ENCODE measurements around the gene UBALD2.

- TF ChIP-seq EZH2 (IDR thresholded peaks at IDR 0.05), result no peak
- TF ChIP-seq POLR2AphosphoS5 (IDR thresholded peaks at IDR 0.05; ENCODE audit: borderline replicate concordance, low read depth, low read length), result no peak
- no peak for TF ChIP-seq FOXP2 (optimal IDR thresholded peaks at IDR 0.05; ENCODE audit: control extremely low read depth, extremely low read length, insufficient read depth)
Observed at GRCh38 chr17:76223802-76224201, 41.3 kb upstream of the UBALD2 start.
